OCI-LY1 (cell line): ENCODE measurements around the gene CLSTN3.

ENCODE experiments used
- EZH2 ChIP-seq: fragments of 200-600 bp; sonication (generic), shearing (Covaris generic); IDR thresholded peaks from 2 replicates; pipeline ENCODE4 v1.8.0; 2017; ENCODE audit warnings: borderline replicate concordance, mixed run types, mild to moderate bottlenecking, antibody characterized with exemption, low read length, moderate library complexity, mixed read lengths
- TF ChIP-seq, protein P1 (sequence below): fragments of 200-600 bp; sonication (generic), shearing (Covaris generic); IDR thresholded peaks from 2 replicates; pipeline ENCODE4 v1.5.1; 2017; ENCODE audit warnings: mild to moderate bottlenecking, antibody characterized with exemption, low read length, moderate library complexity, mixed read lengths

DNA sequence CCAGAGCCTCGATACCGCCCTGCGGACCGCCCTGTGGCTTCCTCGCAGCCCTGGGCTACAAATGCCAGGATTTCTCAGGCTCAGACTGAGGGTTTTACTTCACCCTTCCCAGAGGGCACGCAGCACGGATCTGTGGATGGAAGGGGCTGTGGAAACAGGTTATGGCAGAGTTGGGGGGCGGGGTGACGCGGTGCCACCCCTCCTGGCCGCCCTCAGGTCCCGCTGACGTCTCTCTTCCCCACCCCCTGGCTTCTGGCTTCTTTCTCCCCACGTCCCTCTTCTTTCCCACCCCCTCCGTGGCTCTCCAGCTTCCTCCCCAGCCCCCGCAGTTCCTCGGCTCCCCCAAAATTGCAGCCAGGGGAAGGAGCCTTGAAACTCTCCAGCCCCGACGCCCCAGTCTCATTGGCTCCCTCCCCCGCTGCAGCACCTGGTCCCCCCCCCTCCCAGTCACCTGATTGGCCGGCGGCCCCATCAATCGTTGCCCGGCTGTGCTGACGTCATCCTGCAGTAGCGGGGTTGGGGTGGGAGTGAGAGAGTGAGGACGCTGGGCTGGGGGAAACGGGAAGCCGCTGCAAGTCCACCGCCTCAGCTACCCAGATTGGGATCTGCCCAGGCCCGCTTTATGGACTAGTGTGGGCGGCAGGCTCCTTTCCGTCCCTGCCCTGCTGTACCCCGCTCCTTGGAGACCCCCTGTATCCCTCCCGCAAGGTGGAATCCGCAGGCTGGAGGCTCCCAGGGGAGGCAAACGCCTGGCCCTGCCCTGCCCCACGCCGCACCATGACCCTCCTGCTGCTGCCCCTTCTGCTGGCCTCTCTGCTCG lies at the start of gene CLSTN3:
- TF ChIP-seq, protein P1, sequence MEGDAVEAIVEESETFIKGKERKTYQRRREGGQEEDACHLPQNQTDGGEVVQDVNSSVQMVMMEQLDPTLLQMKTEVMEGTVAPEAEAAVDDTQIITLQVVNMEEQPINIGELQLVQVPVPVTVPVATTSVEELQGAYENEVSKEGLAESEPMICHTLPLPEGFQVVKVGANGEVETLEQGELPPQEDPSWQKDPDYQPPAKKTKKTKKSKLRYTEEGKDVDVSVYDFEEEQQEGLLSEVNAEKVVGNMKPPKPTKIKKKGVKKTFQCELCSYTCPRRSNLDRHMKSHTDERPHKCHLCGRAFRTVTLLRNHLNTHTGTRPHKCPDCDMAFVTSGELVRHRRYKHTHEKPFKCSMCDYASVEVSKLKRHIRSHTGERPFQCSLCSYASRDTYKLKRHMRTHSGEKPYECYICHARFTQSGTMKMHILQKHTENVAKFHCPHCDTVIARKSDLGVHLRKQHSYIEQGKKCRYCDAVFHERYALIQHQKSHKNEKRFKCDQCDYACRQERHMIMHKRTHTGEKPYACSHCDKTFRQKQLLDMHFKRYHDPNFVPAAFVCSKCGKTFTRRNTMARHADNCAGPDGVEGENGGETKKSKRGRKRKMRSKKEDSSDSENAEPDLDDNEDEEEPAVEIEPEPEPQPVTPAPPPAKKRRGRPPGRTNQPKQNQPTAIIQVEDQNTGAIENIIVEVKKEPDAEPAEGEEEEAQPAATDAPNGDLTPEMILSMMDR: no peak
- TF ChIP-seq EZH2: no peak
